OCI-LY7 (cell line): ENCODE data around the gene LYVE1. TPM values are rescaled to one million over a fixed set of nuclear protein-coding genes. Genes with fewer than 3 reads are reported as not detected.
A peak's percentile ranks its signal among the peaks of the same experiment; 100 is the strongest.

Experiments
- BruUV-seq: library from RNA; stranded (reverse); fragments of 400-500 nt; replicated peaks from 2 replicates; lab custom pipeline; 2021; lab: Mats Ljungman, UMichigan
- CTCF ChIA-PET: fragments of 300-600 bp; sonication (Branson Sonifier 250); formaldehyde crosslinking; loops from one replicate; lab custom pipeline; 2022; ENCODE audit warnings: antibody characterized with exemption; ENCODE audit not compliant: unreplicated experiment; lab: Charles Lee
- POLR2A ChIA-PET: fragments of 300-600 bp; sonication (Branson Sonifier 250); formaldehyde crosslinking; loops from one replicate; lab custom pipeline; 2022; ENCODE audit warnings: antibody characterized with exemption; lab: Charles Lee
- DNase-seq: peaks from one replicate; pipeline ENCODE4 v3.0.0-alpha.2; 2015; ENCODE audit warnings: low spot score
- H2AFZ ChIP-seq: fragments of 200-600 bp; sonication (generic), shearing (Covaris generic); 2 replicates; pipeline ENCODE4 v1.6.1; 2014; ENCODE audit warnings: mild to moderate bottlenecking, antibody characterized with exemption, low read length, moderate library complexity
- H3K27ac ChIP-seq: fragments of 200-600 bp; sonication (generic); 2 replicates; pipeline ENCODE4 v1.5.1; 2014; ENCODE audit warnings: mixed run types, low read depth, mild to moderate bottlenecking, moderate library complexity, low read length, inconsistent platforms; ENCODE audit not compliant: poor library complexity, severe bottlenecking
- H3K36me3 ChIP-seq: fragments of 200-600 bp; sonication (generic); 2 replicates; pipeline ENCODE4 v1.6.1; 2014; ENCODE audit warnings: mild to moderate bottlenecking, antibody characterized with exemption, low read length, moderate library complexity, mixed read lengths; ENCODE audit not compliant: insufficient read depth
- H3K4me1 ChIP-seq: fragments of 200-600 bp; sonication (generic); 2 replicates; pipeline ENCODE4 v1.5.1; 2014; ENCODE audit warnings: mild to moderate bottlenecking, low read length; ENCODE audit not compliant: insufficient read depth, poor library complexity, severe bottlenecking
- H3K4me2 ChIP-seq: fragments of 200-600 bp; sonication (generic); 2 replicates; pipeline ENCODE4 v1.6.1; 2014; ENCODE audit warnings: mild to moderate bottlenecking, low read length
- H3K4me3 ChIP-seq: fragments of 200-600 bp; sonication (generic); 2 replicates; pipeline ENCODE4 v1.5.1; 2014; ENCODE audit warnings: mild to moderate bottlenecking, low read depth, low read length; ENCODE audit not compliant: poor library complexity, severe bottlenecking
- H3K79me2 ChIP-seq: fragments of 200-600 bp; sonication (generic); 2 replicates; pipeline ENCODE4 v1.6.1; 2016; ENCODE audit warnings: low read depth, mild to moderate bottlenecking, low read length, moderate library complexity, mixed read lengths; ENCODE audit not compliant: insufficient read depth
- H3K9me2 ChIP-seq: fragments of 200-600 bp; sonication (generic); 2 replicates; pipeline ENCODE4 v1.6.1; 2016; ENCODE audit warnings: mild to moderate bottlenecking, low read length, mixed read lengths; ENCODE audit not compliant: insufficient read depth
- H3K9me3 ChIP-seq: fragments of 200-600 bp; sonication (generic); 2 replicates; pipeline ENCODE4 v1.6.1; 2014; ENCODE audit warnings: mild to moderate bottlenecking, mixed run types, low read length, mixed read lengths
- H4K20me1 ChIP-seq: fragments of 200-600 bp; sonication (generic); 2 replicates; pipeline ENCODE4 v1.6.1; 2014; ENCODE audit warnings: mild to moderate bottlenecking, antibody characterized with exemption, low read length, moderate library complexity, mixed read lengths; ENCODE audit not compliant: insufficient read depth
- EZH2phosphoT487 ChIP-seq: fragments of 200-600 bp; sonication (generic); IDR thresholded peaks from 2 replicates; pipeline ENCODE4 v1.6.1; 2018; ENCODE audit warnings: low read depth, borderline replicate concordance, mild to moderate bottlenecking, mixed run types, antibody characterized with exemption, low read length, moderate library complexity, mixed read lengths
- intact Hi-C: fragments of 100-400 bp; cut with micrococcal nuclease; formaldehyde crosslinking; loops from one replicate; pipeline ENCODE4 v1.10.0; 2022; ENCODE audit not compliant: unreplicated experiment
- total RNA-seq, 2 experiments: library from RNA; depleted of rRNA in 1 of 2; stranded (reverse); fragments of >200 nt in 1 of 2; shearing (Covaris generic) in 1 of 2; gene quantifications; 2 replicates each; pipeline ENCODE4 v1.2.3, GENCODE V29; 2014 to 2022
- TF ChIP-seq, protein P1 (sequence below): fragments of 200-600 bp; sonication (generic); conservative IDR thresholded peaks from 2 replicates; pipeline ENCODE4 v1.5.1; 2014; ENCODE audit warnings: mild to moderate bottlenecking, antibody characterized with exemption, low read length, moderate library complexity, mixed read lengths

LYVE1 gene
- total RNA-seq, 2 experiments from 2014 or later, result not detected

DNA sequence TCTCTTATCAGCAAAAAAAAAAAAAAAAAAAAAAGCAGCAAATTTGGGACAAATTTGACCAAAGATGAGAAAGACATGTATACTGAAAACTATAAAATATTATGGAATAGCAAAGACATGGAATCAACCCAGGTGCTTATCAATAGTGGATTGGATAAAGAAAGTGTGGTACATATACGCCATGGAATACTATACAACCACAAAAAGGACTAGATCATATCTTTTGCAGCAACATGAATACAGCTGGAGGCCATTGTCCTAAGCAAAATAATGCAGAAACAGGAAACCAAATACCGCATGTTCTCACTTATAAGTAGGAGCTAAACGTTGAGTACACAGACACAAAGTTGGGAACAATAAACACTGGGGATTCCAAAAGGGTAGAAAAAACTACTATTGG lies 25.7 kb downstream of the LYVE1 start:
- POLR2A ChIA-PET, result interaction anchor here (0.6 to 3.7 kb wide), 3 partner anchors 67 to 135 kb away, joined by 3 to 24 read pairs (median 6); partner anchors contain the start of gene AMPD3
- H2AFZ ChIP-seq, result no peak overlapping the region
- no peaks in the 10 kb centered on the region for H3K79me2 ChIP-seq
- intact Hi-C loops, result loop anchor here (10.0 kb wide), 2 partner anchors 128 to 192 kb away; no protein-coding TSS in a partner anchor
- no peak overlapping the region for H3K27ac ChIP-seq
- H3K36me3 ChIP-seq, result no peaks in the 10 kb centered on the region
- BruUV-seq, result no TSS peak
- CTCF ChIA-PET, result no interaction called here
- H3K9me3 ChIP-seq, result peaks cover 7% of the 10 kb centered on the region; the same call in 1 of the 2 replicates
- TF ChIP-seq, protein P1, sequence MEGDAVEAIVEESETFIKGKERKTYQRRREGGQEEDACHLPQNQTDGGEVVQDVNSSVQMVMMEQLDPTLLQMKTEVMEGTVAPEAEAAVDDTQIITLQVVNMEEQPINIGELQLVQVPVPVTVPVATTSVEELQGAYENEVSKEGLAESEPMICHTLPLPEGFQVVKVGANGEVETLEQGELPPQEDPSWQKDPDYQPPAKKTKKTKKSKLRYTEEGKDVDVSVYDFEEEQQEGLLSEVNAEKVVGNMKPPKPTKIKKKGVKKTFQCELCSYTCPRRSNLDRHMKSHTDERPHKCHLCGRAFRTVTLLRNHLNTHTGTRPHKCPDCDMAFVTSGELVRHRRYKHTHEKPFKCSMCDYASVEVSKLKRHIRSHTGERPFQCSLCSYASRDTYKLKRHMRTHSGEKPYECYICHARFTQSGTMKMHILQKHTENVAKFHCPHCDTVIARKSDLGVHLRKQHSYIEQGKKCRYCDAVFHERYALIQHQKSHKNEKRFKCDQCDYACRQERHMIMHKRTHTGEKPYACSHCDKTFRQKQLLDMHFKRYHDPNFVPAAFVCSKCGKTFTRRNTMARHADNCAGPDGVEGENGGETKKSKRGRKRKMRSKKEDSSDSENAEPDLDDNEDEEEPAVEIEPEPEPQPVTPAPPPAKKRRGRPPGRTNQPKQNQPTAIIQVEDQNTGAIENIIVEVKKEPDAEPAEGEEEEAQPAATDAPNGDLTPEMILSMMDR, result no peak
- TF ChIP-seq EZH2phosphoT487, result no peak
- peaks cover 7% of the 10 kb centered on the region for H3K4me1 ChIP-seq
- no peak for DNase-seq
- H3K9me2 ChIP-seq, result no peaks in the 10 kb centered on the region
- H4K20me1 ChIP-seq, result no peaks in the 10 kb centered on the region
- H3K4me2 ChIP-seq, result no peak overlapping the region
- no peak overlapping the region for H3K4me3 ChIP-seq

DNA sequence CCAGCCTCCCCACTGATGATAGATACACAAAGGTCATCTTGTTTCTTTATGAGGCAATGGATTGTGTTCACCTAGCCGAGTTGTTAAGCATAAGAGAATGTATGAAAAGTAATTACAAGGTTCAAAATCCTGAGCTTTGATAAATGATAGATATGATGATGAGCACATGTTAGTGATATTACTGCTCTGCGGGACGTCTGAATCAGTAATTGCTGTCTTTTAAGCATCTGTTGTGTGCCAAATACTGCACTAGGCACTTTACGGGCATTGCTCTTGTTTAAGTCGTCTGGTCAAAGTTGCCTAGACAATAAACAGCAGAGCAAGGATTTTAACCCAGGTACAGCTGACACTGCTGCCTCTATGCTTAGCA lies 26.9 kb downstream of the LYVE1 start:
- Histone ChIP-seq H3K36me3 (no peaks in the 10 kb centered on the region), H3K79me2 (no peaks in the 10 kb centered on the region), H4K20me1 (no peaks in the 10 kb centered on the region), H3K9me2 (no peaks in the 10 kb centered on the region), H3K27ac (no peak overlapping the region), H3K4me2 (peak overlapping the region; percentile 87), H2AFZ (peak overlapping the region; percentile 99), H3K4me3 (peak overlapping the region; percentile 81), H3K4me1 (peaks cover 7% of the 10 kb centered on the region), H3K9me3 (peaks cover 7% of the 10 kb centered on the region; the same call in 1 of the 2 replicates)
- TF ChIP-seq, protein P1, result no peak
- TF ChIP-seq EZH2phosphoT487, result no peak
- ChIA-PET CTCF (interaction anchor here (1.0 to 2.1 kb wide), 5 partner anchors 9 to 320 kb away, joined by 3 to 7 read pairs (median 4); no protein-coding TSS in a partner anchor), POLR2A (interaction anchor here (0.5 to 3.7 kb wide), 6 partner anchors 10 to 293 kb away, joined by 3 to 24 read pairs (median 9); partner anchors contain the start of gene AMPD3)
- no peak for DNase-seq
- no TSS peak for BruUV-seq
- intact Hi-C loops, result loop anchor here (2.0 to 10.0 kb wide), 3 partner anchors 85 to 193 kb away; no protein-coding TSS in a partner anchor
